Astrocyte (in vitro differentiated cells and primary cell): Measurements from ENCODE around the gene GFRA1.

Source experiments
- CTCF ChIP-seq: IDR thresholded peaks from 2 replicates; pipeline ENCODE4 v1.5.1; 2011; ENCODE audit warnings: low read depth, mild to moderate bottlenecking, inconsistent platforms, low read length, moderate library complexity; ENCODE audit not compliant: insufficient read depth
- EZH2 ChIP-seq: IDR thresholded peaks from 2 replicates; pipeline ENCODE4 v1.6.1; 2012; ENCODE audit warnings: mild to moderate bottlenecking, low read length, inconsistent platforms; ENCODE audit not compliant: insufficient read depth

GRCh38 chr10:116278846-116279245 lies 5.8 kb upstream of the GFRA1 start:
- TF ChIP-seq CTCF (no peak), EZH2 (no peak)
